T-helper 1 cell (primary cell): Measurements from ENCODE around the gene MEOX1.
"Not testable (repeated sequence)": the region's sequence is repeated elsewhere in the genome, so short reads cannot be mapped to it uniquely, and the experiment has no call there.

Experiments used
- DNase-seq, 5 donors: peaks; one replicate each; pipeline ENCODE4 v3.0.0-alpha.2; 2012 to 2020
- total RNA-seq, 4 donors: gene quantifications; one replicate each; lab custom pipeline; 2026; lab: John Stamatoyannopoulos, UW

The MEOX1 gene
- total RNA-seq: 0.47 to 9.3 (median 1.7) reads per million in 4 donors

GRCh38 chr17:43661699-43662412 lies at the start of gene MEOX1:
Gene MEOX1 (minus strand): TSS chr17:43661922. CDS start chr17:43661534, 388 bp downstream.
- peak in 1 of 5 donors; percentile 77 for DNase-seq

- no peak for DNase-seq
These were observed 48.4 kb upstream of the MEOX1 start for GRCh38 chr17:43710101-43710500.

GRCh38 chr17:43709210-43709609 lies 47.5 kb upstream of the MEOX1 start:
- DNase-seq: no peak

- DNase-seq: no peak
These were observed 45.5 kb upstream of the MEOX1 start for GRCh38 chr17:43707184-43707583.

GRCh38 chr17:43706235-43706634 lies 44.5 kb upstream of the MEOX1 start:
- no peak for DNase-seq

GRCh38 chr17:43703630-43704029 lies 41.9 kb upstream of the MEOX1 start:
- no peak for DNase-seq

- no peak for DNase-seq
These were observed 40.9 kb upstream of the MEOX1 start for GRCh38 chr17:43702637-43703036.

- peak in 1 of 5 donors; percentile 59 for DNase-seq
These were observed 39.6 kb upstream of the MEOX1 start for GRCh38 chr17:43701318-43701743.

- no peak for DNase-seq
These were observed 37.7 kb upstream of the MEOX1 start for GRCh38 chr17:43699438-43699756.

- no peak for DNase-seq
These were observed 37.1 kb upstream of the MEOX1 start for GRCh38 chr17:43698678-43699437.

- DNase-seq: no peak
These were observed 36.2 kb upstream of the MEOX1 start for GRCh38 chr17:43697937-43698336.

GRCh38 chr17:43696891-43697290 lies 35.2 kb upstream of the MEOX1 start:
- DNase-seq: no peak

GRCh38 chr17:43695970-43696865 lies 34.5 kb upstream of the MEOX1 start:
- no peak for DNase-seq

GRCh38 chr17:43694081-43694870 lies 32.6 kb upstream of the MEOX1 start:
- DNase-seq: peak; percentile 45 to 73 (median 61)

- DNase-seq: no peak
These were observed 29.6 kb upstream of the MEOX1 start for GRCh38 chr17:43691317-43691693.

GRCh38 chr17:43690624-43691316 lies 29.0 kb upstream of the MEOX1 start:
- no peak for DNase-seq

GRCh38 chr17:43689814-43690213 lies 28.1 kb upstream of the MEOX1 start:
- no peak for DNase-seq

GRCh38 chr17:43689131-43689530 lies 27.4 kb upstream of the MEOX1 start:
- no peak for DNase-seq

GRCh38 chr17:43686957-43687356 lies 25.2 kb upstream of the MEOX1 start:
- DNase-seq: not testable (repeated sequence)

GRCh38 chr17:43683928-43684653 lies 22.4 kb upstream of the MEOX1 start:
- DNase-seq: no peak

- DNase-seq: no peak
These were observed 18.7 kb upstream of the MEOX1 start for GRCh38 chr17:43680461-43680860.
